MCF 10A (cell line): Measurements from ENCODE around the gene TOMM70. TPM values are rescaled to one million over a fixed set of nuclear protein-coding genes. Genes with fewer than 3 reads are reported as not detected.

Experiments used
- BruUV-seq: library from RNA; stranded (reverse); fragments of 400-500 nt; replicated peaks from 2 replicates; lab custom pipeline; 2021; lab: Mats Ljungman, UMichigan
- CTCF ChIA-PET: fragments of 300-600 bp; sonication (Branson Sonifier 250); formaldehyde crosslinking; extraction: SDS; loops from one replicate; lab custom pipeline; 2021; ENCODE audit warnings: antibody characterized with exemption, inconsistent platforms; lab: Yijun Ruan, JAX
- POLR2A ChIA-PET: fragments of 300-600, 350-650 bp; sonication (Branson Sonifier 250); formaldehyde crosslinking; extraction: SDS; loops from one replicate; lab custom pipeline; 2020; ENCODE audit warnings: antibody characterized with exemption, inconsistent platforms; lab: Yijun Ruan, JAX
- DNase-seq: peaks from one replicate; pipeline ENCODE4 v3.0.0-alpha.2; 2018; ENCODE audit not compliant: unreplicated experiment
- H3K27ac Mint-ChIP-seq: one replicate; pipeline ENCODE4 v1.8.0; 2022; ENCODE audit warnings: mild to moderate bottlenecking, low read depth, mixed read lengths; ENCODE audit not compliant: unreplicated experiment
- H3K27me3 Mint-ChIP-seq: one replicate; pipeline ENCODE4 v1.8.0; 2022; ENCODE audit warnings: mixed read lengths; ENCODE audit not compliant: insufficient read depth, unreplicated experiment
- H3K36me3 Mint-ChIP-seq: one replicate; pipeline ENCODE4 v1.8.0; 2022; ENCODE audit warnings: mild to moderate bottlenecking, moderate library complexity, mixed read lengths; ENCODE audit not compliant: insufficient read depth, unreplicated experiment
- H3K4me1 Mint-ChIP-seq: one replicate; pipeline ENCODE4 v1.8.0; 2022; ENCODE audit warnings: mixed read lengths; ENCODE audit not compliant: insufficient read depth, unreplicated experiment
- H3K4me3 Mint-ChIP-seq: one replicate; pipeline ENCODE4 v1.8.0; 2022; ENCODE audit warnings: mild to moderate bottlenecking, moderate library complexity, mixed read lengths; ENCODE audit not compliant: unreplicated experiment
- H3K9me3 Mint-ChIP-seq: one replicate; pipeline ENCODE4 v1.8.0; 2022; ENCODE audit warnings: mixed read lengths; ENCODE audit not compliant: unreplicated experiment
- intact Hi-C: fragments of 100-400 bp; cut with micrococcal nuclease; formaldehyde crosslinking; loops from 2 replicates; pipeline ENCODE4 v1.14.1; 2022
- total RNA-seq: library from RNA; stranded (reverse); gene quantifications from 2 replicates; pipeline ENCODE4 v1.2.3, GENCODE V29; 2022
- TF ChIP-seq, protein P1 (sequence below): fragments of 200-600 bp; IDR thresholded peaks from one replicate; pipeline ENCODE4 v1.8.0; 2022; ENCODE audit warnings: antibody characterized with exemption, mild to moderate bottlenecking; ENCODE audit not compliant: unreplicated experiment

Gene TOMM70
- total RNA-seq, 1 experiment from 2014 or later: 58.2 TPM

DNA sequence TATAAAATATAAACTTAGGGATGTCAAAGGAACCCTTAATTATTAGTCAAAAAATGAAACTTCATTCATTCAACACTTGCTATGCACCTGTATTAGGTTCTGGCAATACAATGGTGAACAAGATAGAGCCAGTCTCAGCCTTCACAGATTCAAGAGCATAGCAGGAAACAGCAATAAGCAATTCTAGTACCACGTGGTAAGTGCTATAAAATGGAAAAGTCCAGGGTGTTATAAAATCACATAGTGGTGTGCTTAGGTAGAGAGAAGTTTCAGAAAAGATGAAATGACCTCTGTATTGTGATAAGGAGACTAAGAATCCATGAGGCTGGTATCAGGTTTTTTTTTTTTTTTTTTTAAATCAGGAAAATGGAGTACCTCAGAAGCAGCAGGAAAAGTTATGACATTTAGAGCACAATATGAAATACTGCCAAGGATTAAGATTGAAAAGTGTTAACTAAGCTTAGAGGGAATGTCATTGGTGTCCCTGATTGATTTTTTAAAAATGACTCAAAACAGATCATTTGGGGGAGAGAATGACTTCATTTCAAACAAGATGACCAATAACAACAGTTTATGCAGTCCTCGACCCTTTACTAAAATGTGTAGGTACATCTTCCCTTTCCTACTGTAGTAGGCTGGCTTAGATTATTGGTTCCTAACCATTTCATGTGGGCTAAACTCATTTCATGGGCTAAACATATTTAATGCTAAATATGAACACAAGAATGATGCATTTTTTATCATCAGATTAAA, 5.0 kb downstream of the TOMM70 start:
- POLR2A ChIA-PET: interaction anchor here (1.1 kb wide), 1 partner anchor 58 kb away, joined by 3 read pairs; no protein-coding TSS in a partner anchor
- intact Hi-C loops: no loop called here
- no peak for DNase-seq
- Mint-ChIP-seq H3K36me3 (peaks cover under 1% of the 10 kb centered on the region), H3K4me1 (peaks cover 15% of the 10 kb centered on the region), H3K9me3 (no peaks in the 10 kb centered on the region), H3K4me3 (no peak overlapping the region), H3K27ac (no peak overlapping the region), H3K27me3 (no peaks in the 10 kb centered on the region)
- BruUV-seq: no TSS peak
- TF ChIP-seq, protein P1, sequence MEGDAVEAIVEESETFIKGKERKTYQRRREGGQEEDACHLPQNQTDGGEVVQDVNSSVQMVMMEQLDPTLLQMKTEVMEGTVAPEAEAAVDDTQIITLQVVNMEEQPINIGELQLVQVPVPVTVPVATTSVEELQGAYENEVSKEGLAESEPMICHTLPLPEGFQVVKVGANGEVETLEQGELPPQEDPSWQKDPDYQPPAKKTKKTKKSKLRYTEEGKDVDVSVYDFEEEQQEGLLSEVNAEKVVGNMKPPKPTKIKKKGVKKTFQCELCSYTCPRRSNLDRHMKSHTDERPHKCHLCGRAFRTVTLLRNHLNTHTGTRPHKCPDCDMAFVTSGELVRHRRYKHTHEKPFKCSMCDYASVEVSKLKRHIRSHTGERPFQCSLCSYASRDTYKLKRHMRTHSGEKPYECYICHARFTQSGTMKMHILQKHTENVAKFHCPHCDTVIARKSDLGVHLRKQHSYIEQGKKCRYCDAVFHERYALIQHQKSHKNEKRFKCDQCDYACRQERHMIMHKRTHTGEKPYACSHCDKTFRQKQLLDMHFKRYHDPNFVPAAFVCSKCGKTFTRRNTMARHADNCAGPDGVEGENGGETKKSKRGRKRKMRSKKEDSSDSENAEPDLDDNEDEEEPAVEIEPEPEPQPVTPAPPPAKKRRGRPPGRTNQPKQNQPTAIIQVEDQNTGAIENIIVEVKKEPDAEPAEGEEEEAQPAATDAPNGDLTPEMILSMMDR: no peak
- CTCF ChIA-PET: interaction anchor here (0.7 kb wide), 2 partner anchors 10 to 17 kb away, joined by 3 read pairs; no protein-coding TSS in a partner anchor

DNA sequence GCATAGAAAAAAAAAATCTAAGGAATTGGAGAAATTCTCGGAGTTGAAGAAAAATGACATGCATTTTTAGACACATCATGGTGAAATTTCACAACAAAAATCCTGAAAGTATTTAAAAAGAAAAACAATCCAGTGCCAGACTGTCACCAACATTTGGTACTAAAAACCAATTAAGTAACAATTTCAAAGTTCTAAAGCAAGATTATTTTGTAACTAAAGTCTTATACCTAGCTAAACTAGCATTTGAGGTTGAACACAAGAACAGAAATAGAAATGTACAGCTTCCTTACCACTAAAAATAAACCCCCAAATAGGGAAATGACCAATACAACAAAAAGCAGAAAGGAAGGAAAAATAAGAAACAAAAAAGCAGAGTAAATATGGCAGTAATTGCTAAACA, 11.9 kb downstream of the TOMM70 start:
- ChIA-PET POLR2A (interaction anchor here (0.9 to 8.1 kb wide), 2 partner anchors 12 to 14 kb away, joined by 3 to 66 read pairs; partner anchors contain the start of genes LNP1 and TOMM70), CTCF (interaction anchor here (0.8 kb wide), 1 partner anchor 135 kb away, joined by 3 read pairs; no protein-coding TSS in a partner anchor)
- Mint-ChIP-seq H3K27ac (no peak overlapping the region), H3K4me1 (peaks cover 6% of the 10 kb centered on the region), H3K27me3 (no peaks in the 10 kb centered on the region), H3K9me3 (peaks cover 10% of the 10 kb centered on the region), H3K4me3 (no peak overlapping the region), H3K36me3 (peaks cover 37% of the 10 kb centered on the region)
- intact Hi-C loops: no loop called here
- no TSS peak for BruUV-seq
- TF ChIP-seq, protein P1: no peak
- DNase-seq: no peak

DNA sequence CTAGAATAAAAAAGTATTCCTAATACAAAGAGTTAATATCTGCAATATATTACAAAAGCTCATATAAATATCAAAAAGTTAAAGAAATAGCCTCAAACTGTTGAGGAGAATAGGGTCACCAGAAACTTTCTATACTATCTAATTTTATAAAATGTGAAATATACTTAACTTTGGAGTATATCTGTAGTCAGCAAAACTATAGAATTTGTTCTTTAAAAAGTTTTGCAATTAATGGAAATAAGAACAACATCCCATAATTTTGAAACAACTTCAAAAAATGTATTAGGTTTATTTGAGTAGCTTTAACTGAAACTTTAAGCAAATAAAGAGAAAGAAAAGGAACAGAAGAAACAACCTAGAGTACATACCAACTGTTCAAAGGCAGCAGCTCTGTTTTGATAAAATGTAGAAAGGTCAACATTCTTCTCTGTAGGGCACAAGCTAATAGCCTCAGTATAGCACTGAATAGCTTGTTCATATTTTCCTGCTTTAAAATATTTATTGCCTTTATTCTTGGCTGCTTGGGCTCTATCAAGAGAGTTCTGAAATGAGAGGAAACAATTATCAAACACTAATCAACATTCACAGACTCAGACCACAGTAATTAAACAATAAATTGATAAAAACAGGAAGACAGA, 14.3 kb downstream of the TOMM70 start:
- TF ChIP-seq, protein P1: no peak
- ChIA-PET CTCF (interaction anchor here (0.6 to 1.4 kb wide), 3 partner anchors 18 to 555 kb away, joined by 3 to 4 read pairs (median 4); no protein-coding TSS in a partner anchor), POLR2A (interaction anchor here (0.6 to 8.1 kb wide), 5 partner anchors 14 to 1392 kb away, joined by 3 to 66 read pairs (median 4); partner anchors contain the start of genes CEP97, LNP1, NIT2 and NXPE3)
- peak overlapping the region; percentile 70 for H3K27ac Mint-ChIP-seq
- H3K4me1 Mint-ChIP-seq: peaks cover 6% of the 10 kb centered on the region
- peaks cover 10% of the 10 kb centered on the region for H3K9me3 Mint-ChIP-seq
- H3K36me3 Mint-ChIP-seq: peaks cover 52% of the 10 kb centered on the region
- no TSS peak for BruUV-seq
- H3K4me3 Mint-ChIP-seq: no peak overlapping the region
- intact Hi-C loops: no loop called here
- no peaks in the 10 kb centered on the region for H3K27me3 Mint-ChIP-seq
- no peak for DNase-seq
